DOHH2 (cell line): ENCODE measurements around the gene MTTP.

Source experiments
- H3F3A ChIP-seq: fragments of 200-600 bp; sonication (generic), shearing (Covaris generic); 2 replicates; pipeline ENCODE4 v1.6.0; 2016; ENCODE audit warnings: antibody characterized with exemption, mild to moderate bottlenecking; ENCODE audit not compliant: control insufficient read depth, insufficient read depth
- H3K27ac ChIP-seq: fragments of 200-600 bp; sonication (generic); 2 replicates; pipeline ENCODE4 v1.5.1; 2014; ENCODE audit warnings: low read depth, mild to moderate bottlenecking, low read length, moderate library complexity
- H3K27me3 ChIP-seq: fragments of 200-600 bp; sonication (generic); 2 replicates; pipeline ENCODE4 v1.6.1; 2014; ENCODE audit warnings: mild to moderate bottlenecking, low read length, mixed read lengths; ENCODE audit not compliant: control insufficient read depth
- H3K36me3 ChIP-seq: fragments of 200-600 bp; sonication (generic); 2 replicates; pipeline ENCODE4 v1.6.1; 2014; ENCODE audit warnings: mild to moderate bottlenecking, low read length, moderate library complexity, mixed read lengths; ENCODE audit not compliant: control insufficient read depth
- H3K4me1 ChIP-seq: fragments of 200-600 bp; sonication (generic); 2 replicates; pipeline ENCODE4 v1.6.1; 2014; ENCODE audit warnings: mild to moderate bottlenecking, low read length, mixed read lengths; ENCODE audit not compliant: control insufficient read depth
- H3K4me2 ChIP-seq: fragments of 200-600 bp; sonication (generic); 2 replicates; pipeline ENCODE4 v1.6.0; 2014; ENCODE audit warnings: mild to moderate bottlenecking, low read length, moderate library complexity
- H3K4me3 ChIP-seq: fragments of 200-600 bp; sonication (generic); 2 replicates; pipeline ENCODE4 v1.5.1; 2014; ENCODE audit warnings: mild to moderate bottlenecking, low read length, mixed read lengths
- H3K79me2 ChIP-seq: fragments of 200-600 bp; sonication (generic); 2 replicates; pipeline ENCODE4 v1.6.1; 2014; ENCODE audit warnings: mild to moderate bottlenecking, low read length, mixed read lengths; ENCODE audit not compliant: control insufficient read depth
- H3K9me2 ChIP-seq: fragments of 200-600 bp; sonication (generic); replicated peaks from 2 replicates; pipeline ENCODE4 v1.6.1; 2014; ENCODE audit warnings: mild to moderate bottlenecking, low read length, mixed read lengths; ENCODE audit not compliant: control insufficient read depth
- H3K9me3 ChIP-seq: fragments of 200-600 bp; sonication (generic); 2 replicates; pipeline ENCODE4 v1.6.1; 2014; ENCODE audit warnings: antibody characterized with exemption, low read length, mixed read lengths; ENCODE audit not compliant: control insufficient read depth, insufficient read depth
- H4K20me1 ChIP-seq: fragments of 200-600 bp; sonication (generic); 2 replicates; pipeline ENCODE4 v1.6.0; 2014; ENCODE audit warnings: low read depth, mild to moderate bottlenecking, antibody characterized with exemption, low read length, moderate library complexity; ENCODE audit not compliant: control insufficient read depth, insufficient read depth
- EZH2phosphoT487 ChIP-seq: fragments of 200-600 bp; sonication (generic); IDR thresholded peaks from 2 replicates; pipeline ENCODE4 v1.6.1; 2017; ENCODE audit warnings: borderline replicate concordance, mild to moderate bottlenecking, antibody characterized with exemption, low read length, moderate library complexity, mixed read lengths
- TF ChIP-seq, protein P1 (sequence below): fragments of 200-600 bp; sonication (generic); IDR thresholded peaks from one replicate; pipeline ENCODE4 v1.5.1; 2014; ENCODE audit warnings: antibody characterized with exemption, mild to moderate bottlenecking, low read depth, low read length; ENCODE audit not compliant: poor library complexity, severe bottlenecking

Gene MTTP

DNA sequence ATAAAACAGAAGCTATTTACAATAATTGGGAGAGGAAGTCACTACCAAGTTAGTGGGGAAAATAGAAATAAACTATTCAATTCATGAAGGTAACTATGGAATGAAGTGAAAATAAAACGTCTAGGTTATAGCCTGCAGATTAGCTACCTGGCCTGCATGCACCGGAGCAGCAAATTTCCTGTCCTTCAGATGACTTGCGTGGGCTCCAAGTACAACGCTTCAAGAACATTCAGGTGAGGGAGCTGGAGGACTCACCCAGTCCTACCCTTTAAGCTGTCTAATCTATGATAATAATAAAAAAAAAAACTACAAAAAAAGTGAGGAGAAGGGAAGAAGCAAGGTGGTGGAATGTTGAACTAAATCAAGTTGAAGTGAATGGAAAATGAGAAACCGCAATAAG, 69.8 kb downstream of the MTTP start:
- TF ChIP-seq, protein P1, sequence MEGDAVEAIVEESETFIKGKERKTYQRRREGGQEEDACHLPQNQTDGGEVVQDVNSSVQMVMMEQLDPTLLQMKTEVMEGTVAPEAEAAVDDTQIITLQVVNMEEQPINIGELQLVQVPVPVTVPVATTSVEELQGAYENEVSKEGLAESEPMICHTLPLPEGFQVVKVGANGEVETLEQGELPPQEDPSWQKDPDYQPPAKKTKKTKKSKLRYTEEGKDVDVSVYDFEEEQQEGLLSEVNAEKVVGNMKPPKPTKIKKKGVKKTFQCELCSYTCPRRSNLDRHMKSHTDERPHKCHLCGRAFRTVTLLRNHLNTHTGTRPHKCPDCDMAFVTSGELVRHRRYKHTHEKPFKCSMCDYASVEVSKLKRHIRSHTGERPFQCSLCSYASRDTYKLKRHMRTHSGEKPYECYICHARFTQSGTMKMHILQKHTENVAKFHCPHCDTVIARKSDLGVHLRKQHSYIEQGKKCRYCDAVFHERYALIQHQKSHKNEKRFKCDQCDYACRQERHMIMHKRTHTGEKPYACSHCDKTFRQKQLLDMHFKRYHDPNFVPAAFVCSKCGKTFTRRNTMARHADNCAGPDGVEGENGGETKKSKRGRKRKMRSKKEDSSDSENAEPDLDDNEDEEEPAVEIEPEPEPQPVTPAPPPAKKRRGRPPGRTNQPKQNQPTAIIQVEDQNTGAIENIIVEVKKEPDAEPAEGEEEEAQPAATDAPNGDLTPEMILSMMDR = no peak
- no peak for TF ChIP-seq EZH2phosphoT487
- no peaks in the 10 kb centered on the region for H3K9me3 ChIP-seq
- no peak overlapping the region for H3K27ac ChIP-seq

DNA sequence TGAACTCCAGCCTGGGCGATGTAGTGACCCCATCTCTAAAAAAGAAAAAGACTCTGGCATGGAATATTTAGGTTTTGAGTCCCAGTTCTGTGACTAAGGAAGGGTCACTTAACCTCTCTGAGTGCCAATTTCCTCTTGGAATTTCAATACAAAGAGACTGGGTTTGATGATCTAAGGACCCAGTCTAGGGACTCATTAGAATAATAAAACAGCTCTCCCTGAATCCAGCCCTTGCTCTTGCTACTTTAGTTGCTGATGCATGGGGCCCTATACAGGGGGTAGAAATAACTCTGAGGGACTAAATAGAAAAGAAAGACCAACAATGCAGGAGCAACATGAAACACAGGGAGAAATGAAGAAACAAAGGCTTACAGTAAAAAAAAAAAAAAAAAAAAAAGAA, 70.4 kb downstream of the MTTP start:
- Histone ChIP-seq H3F3A (no peaks in the 10 kb centered on the region), H3K9me3 (no peaks in the 10 kb centered on the region), H3K4me3 (no peak overlapping the region), H3K79me2 (no peaks in the 10 kb centered on the region), H4K20me1 (no peaks in the 10 kb centered on the region), H3K9me2 (no peaks in the 10 kb centered on the region), H3K27ac (no peak overlapping the region), H3K4me2 (no peak overlapping the region), H3K36me3 (no peaks in the 10 kb centered on the region), H3K4me1 (no peaks in the 10 kb centered on the region), H3K27me3 (0 out of 2 replicates have a peak, but pooled peaks cover 2% of the 10 kb centered on the region)
- TF ChIP-seq, protein P1 = no peak
- no peak for TF ChIP-seq EZH2phosphoT487

More for the DNA sequence above, 69.8 kb downstream of the MTTP start:
- no peaks in the 10 kb centered on the region for H3K36me3 ChIP-seq
- 0 out of 2 replicates have a peak, but pooled peaks cover 2% of the 10 kb centered on the region for H3K27me3 ChIP-seq
- no peaks in the 10 kb centered on the region for H3K9me2 ChIP-seq
- H3K4me1 ChIP-seq = no peaks in the 10 kb centered on the region
- H3F3A ChIP-seq = no peaks in the 10 kb centered on the region
- no peak overlapping the region for H3K4me2 ChIP-seq
- no peaks in the 10 kb centered on the region for H4K20me1 ChIP-seq
- H3K4me3 ChIP-seq = no peak overlapping the region
- H3K79me2 ChIP-seq = no peaks in the 10 kb centered on the region

DNA sequence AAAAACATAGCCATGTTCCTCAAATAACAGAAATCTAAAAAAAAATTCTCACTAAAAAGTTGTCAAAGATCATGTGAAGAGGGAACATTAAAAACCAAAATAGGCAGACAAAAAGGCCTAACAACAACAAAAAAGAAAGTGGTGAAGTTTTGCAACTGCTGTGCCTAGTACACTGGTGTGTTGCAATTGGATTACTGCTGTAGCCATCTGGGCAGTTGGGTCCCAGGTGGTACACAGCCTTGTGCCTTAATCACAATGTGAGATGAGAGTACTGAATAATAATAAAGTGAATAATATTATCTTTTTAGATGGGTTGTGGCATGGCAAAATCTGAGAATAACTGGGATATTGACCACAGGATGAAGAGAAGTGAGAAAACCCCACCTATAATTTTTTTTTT, 71.0 kb downstream of the MTTP start:
- Histone ChIP-seq H3K27me3 (0 out of 2 replicates have a peak, but pooled peaks cover 2% of the 10 kb centered on the region), H3F3A (no peaks in the 10 kb centered on the region), H3K4me1 (no peaks in the 10 kb centered on the region), H3K4me3 (no peak overlapping the region), H3K9me3 (no peaks in the 10 kb centered on the region), H4K20me1 (no peaks in the 10 kb centered on the region), H3K9me2 (no peaks in the 10 kb centered on the region), H3K79me2 (no peaks in the 10 kb centered on the region), H3K4me2 (no peak overlapping the region), H3K27ac (no peak overlapping the region), H3K36me3 (no peaks in the 10 kb centered on the region)
- no peak for TF ChIP-seq EZH2phosphoT487
- TF ChIP-seq, protein P1 = no peak

DNA sequence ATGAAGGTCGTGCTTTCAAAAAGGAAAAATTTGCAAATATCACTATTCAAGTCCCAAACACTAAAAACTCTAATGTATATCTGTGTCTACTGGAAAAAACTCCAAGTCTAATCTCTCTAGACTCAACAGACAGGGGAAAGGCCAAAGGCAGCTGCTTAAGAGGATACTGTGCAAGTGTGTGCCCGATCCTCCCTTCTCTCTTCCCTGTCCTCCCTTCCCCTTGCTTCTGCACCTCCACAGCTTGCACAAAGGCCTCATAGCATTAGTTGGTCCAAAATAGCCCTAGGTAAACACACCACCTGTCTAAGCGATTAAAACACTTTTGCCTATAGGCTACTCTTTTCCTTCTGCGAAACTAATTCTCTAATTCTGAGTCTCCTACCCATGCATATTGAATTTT, 72.4 kb downstream of the MTTP start:
- TF ChIP-seq, protein P1 = no peak
- TF ChIP-seq EZH2phosphoT487 = no peak
- 0 out of 2 replicates have a peak, but pooled peaks cover 2% of the 10 kb centered on the region for H3K27me3 ChIP-seq

More for the DNA sequence above, 72.4 kb downstream of the MTTP start:
- H3K36me3 ChIP-seq = no peaks in the 10 kb centered on the region
- no peaks in the 10 kb centered on the region for H3K9me2 ChIP-seq
- no peak overlapping the region for H3K4me2 ChIP-seq
- no peaks in the 10 kb centered on the region for H3K4me1 ChIP-seq
- H3K4me3 ChIP-seq = no peak overlapping the region
- H3K27ac ChIP-seq = no peak overlapping the region
- H4K20me1 ChIP-seq = no peaks in the 10 kb centered on the region
- H3K79me2 ChIP-seq = no peaks in the 10 kb centered on the region
- no peaks in the 10 kb centered on the region for H3K9me3 ChIP-seq
- no peaks in the 10 kb centered on the region for H3F3A ChIP-seq
